Fibroblast of the aortic adventitia (primary cell): ENCODE data around the gene PRR35. TPM values are rescaled to one million over a fixed set of nuclear protein-coding genes. Genes with fewer than 3 reads are reported as not detected.

Experiments used
- DNase-seq: peaks from one replicate; pipeline ENCODE4 v3.0.0-alpha.2; 2010; ENCODE audit warnings: low read depth
- H3K4me3 ChIP-seq: 2 replicates; pipeline ENCODE4 v1.5.1; 2011; ENCODE audit warnings: low read depth, mild to moderate bottlenecking, control low read depth, low read length, moderate library complexity
- total RNA-seq: library from RNA; depleted of rRNA; stranded (reverse); fragments of >200 nt; gene quantifications from 2 replicates; pipeline ENCODE4 v1.2.3, GENCODE V29; 2012; ENCODE audit warnings: low replicate concordance
- TF ChIP-seq, protein P1 (sequence below): IDR thresholded peaks from 2 replicates; pipeline ENCODE4 v1.5.1; 2011; ENCODE audit warnings: mild to moderate bottlenecking, low read length, control low read depth, inconsistent platforms; ENCODE audit not compliant: insufficient read depth

PRR35 gene
- total RNA-seq, 1 donor: not detected

DNA sequence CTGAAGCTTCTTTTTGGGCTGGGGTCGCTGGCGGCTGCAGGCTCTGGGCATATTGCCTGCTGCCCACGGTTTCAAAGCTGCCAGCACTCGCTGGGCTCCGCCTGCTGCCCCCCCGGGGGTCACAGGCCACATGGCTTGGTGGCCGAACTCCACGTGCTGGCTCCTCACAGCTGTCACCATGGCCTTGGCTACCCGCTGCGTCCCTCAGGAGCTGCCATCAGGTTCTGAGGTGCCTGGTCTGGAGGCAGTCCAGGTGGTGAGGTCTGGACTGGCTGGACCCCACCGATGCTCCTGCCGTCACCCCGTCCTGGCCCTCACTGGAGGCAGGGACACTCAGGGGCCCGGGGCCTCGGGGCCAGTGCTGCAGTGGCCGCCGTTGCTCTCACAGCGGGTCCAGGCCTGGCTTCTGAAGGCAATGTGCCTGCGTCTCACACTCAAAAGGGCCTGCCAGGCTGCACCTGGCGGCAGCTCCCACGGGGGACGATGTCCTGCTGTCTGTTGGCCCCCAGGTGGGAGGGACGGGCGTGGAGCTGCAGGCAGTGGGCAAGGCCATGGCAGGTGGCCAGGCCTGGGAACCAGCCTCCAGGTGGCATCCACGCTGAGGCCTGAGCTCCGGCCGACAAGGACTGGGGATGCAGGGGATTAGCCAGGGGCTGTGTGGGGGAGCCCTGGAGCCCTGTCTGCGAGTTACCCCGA, 19.4 kb upstream of the PRR35 start:
- H3K4me3 ChIP-seq: no peak overlapping the region

DNA sequence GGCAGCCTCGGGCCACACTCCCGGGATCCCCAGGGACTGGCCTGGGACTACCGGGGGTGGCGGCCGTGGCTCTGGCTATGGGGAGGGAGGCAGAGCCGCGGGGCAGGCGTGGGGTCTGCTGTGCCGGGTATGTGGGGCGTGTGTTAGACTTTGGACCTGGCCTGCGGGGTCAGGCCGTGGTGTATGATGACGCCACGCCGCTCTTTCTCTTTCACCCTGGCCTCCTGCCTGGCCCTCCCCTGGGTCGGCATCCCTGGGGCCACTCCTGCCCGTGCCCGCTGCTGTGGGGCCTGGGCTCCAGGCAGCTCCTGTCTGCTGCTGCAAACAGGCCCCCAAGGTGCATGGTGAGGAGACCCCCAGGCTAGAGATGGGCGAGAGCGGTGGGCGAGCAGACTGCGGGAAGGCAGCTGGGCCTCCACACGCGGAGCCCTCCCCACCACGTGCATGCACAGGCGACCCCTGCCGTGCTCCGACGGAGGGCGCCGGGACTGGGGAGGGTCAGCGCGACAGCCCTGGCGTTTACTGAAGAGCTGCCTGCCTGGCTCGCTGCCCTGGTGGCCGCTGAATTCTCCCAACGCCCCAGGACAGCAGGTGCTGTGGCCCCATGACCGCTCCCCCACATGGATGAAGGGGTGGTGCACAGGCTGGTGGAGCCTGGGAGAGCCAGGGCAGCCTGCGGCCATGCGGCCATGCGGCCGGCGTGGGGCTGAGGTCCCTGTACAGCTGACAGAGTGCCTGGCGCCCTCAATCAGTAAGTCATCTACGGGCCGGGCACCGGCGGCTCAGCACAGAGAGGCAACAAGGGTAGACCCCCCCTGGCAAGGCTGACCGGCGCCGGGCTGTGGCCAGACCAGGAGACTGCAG, 16.7 kb upstream of the PRR35 start:
- TF ChIP-seq, protein P1, sequence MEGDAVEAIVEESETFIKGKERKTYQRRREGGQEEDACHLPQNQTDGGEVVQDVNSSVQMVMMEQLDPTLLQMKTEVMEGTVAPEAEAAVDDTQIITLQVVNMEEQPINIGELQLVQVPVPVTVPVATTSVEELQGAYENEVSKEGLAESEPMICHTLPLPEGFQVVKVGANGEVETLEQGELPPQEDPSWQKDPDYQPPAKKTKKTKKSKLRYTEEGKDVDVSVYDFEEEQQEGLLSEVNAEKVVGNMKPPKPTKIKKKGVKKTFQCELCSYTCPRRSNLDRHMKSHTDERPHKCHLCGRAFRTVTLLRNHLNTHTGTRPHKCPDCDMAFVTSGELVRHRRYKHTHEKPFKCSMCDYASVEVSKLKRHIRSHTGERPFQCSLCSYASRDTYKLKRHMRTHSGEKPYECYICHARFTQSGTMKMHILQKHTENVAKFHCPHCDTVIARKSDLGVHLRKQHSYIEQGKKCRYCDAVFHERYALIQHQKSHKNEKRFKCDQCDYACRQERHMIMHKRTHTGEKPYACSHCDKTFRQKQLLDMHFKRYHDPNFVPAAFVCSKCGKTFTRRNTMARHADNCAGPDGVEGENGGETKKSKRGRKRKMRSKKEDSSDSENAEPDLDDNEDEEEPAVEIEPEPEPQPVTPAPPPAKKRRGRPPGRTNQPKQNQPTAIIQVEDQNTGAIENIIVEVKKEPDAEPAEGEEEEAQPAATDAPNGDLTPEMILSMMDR: no peak
- no peak overlapping the region for H3K4me3 ChIP-seq
- DNase-seq: no peak

More for the DNA sequence above, 19.4 kb upstream of the PRR35 start:
- TF ChIP-seq, protein P1: no peak
- DNase-seq: no peak

DNA sequence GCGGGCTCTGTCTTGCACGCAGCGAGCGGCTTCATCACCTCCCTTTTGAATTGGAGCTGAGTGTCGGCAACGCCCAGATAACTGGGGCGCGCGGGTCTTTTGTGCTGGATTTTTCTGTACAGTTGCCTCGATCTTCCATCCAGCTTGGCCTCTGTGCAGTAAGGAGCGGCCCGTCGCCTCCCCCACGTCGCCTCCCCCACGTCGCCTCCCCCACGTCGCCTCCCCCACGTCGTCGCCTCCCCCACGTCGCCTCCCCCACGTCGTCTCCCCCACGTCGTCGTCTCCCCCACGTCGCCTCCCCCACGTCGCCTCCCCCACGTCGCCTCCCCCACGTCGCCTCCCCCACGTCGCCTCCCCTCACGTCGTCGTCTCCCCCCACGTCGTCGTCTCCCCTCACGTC, 15.7 kb upstream of the PRR35 start:
- TF ChIP-seq, protein P1: no peak
- no peak for DNase-seq
- no peak overlapping the region for H3K4me3 ChIP-seq

DNA sequence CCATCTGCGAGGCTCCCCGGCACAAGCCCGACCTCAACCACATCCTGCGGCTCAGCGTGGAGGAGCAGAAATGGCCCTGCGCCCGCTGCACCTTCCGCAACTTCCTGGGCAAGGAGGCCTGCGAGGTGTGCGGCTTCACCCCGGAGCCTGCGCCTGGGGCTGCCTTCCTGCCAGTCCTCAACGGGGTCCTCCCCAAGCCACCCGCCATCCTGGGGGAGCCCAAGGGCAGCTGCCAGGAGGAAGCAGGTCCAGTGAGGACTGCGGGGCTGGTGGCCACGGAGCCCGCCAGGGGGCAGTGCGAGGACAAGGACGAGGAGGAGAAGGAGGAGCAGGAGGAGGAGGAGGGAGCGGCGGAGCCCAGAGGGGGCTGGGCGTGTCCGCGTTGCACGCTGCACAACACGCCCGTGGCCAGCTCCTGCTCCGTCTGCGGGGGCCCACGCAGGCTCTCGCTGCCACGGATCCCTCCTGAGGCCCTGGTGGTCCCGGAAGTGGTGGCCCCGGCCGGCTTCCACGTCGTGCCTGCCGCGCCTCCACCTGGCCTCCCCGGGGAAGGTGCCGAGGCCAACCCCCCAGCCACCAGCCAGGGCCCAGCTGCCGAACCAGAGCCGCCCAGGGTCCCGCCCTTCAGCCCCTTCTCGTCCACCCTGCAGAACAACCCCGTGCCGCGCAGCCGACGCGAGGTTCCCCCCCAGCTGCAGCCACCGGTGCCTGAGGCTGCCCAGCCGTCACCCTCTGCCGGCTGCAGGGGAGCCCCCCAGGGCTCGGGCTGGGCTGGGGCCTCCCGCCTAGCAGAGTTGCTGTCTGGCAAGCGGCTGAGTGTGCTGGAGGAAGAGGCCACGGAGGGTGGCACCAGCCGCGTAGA, 13.1 kb upstream of the PRR35 start:
- TF ChIP-seq, protein P1: peak; percentile 64
- DNase-seq: peak; percentile 57
- H3K4me3 ChIP-seq: no peak overlapping the region

DNA sequence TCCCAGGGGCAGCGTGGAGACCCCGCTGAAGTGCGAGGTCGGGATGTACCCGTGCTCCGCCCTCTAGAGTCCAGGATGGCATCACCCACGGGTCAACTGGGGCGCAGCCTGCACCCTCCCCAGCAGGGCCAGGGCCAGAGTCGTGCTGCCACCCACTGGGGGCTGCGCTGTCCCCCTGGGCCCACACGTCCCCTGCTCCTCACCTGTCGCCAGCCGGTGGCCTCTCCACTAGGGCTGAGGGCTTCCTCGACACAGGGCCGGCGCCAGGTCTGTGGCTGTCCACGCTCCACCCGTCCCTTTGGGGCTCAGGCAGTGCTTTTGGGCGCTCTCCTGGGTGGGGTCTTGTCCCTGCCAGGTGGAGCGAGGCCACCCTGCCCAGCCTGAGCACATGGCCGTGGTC, 11.6 kb upstream of the PRR35 start:
- no peak for DNase-seq
- H3K4me3 ChIP-seq: no peak overlapping the region
- TF ChIP-seq, protein P1: no peak

DNA sequence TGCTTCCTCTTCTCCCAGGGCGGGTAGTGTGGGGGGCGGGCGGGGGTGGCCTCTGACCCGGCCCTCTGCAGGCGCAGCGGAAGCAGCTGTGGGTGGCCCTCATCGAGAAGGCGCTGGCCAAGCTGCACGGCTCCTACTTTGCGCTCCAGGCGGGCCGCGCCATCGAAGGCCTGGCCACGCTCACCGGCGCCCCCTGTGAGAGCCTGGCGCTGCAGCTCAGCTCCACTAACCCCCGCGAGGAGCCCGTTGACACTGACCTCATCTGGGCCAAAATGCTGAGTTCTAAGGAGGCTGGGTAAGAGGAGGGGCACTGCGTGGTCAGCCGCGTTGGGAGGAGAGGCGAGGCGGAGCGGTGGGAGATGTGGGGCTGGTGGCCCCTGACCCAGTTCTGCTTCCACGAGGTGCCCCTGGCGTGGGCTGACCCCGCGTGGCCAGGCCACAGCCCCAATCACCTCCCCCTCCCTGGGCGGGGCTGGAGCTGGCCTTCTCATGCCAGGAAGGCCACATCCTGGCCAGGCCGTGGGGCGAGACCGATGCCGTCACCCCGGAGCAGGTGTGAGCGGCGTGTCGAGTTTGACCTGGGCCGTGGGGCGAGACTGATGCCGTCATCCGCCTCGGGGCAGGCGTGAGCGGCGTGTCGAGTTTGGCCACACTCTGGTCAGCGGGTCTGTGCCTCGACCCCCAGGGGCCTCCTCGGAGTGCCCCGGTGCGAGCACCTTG, 10.5 kb upstream of the PRR35 start:
- TF ChIP-seq, protein P1: no peak
- DNase-seq: no peak
- H3K4me3 ChIP-seq: no peak overlapping the region
